GM19395 (cell line): Measurements from ENCODE around the gene GMCL2.
"Not testable (repeated sequence)": the region's sequence is repeated elsewhere in the genome, so short reads cannot be mapped to it uniquely, and the experiment has no call there.

Source experiments
- ATAC-seq: cut with Tn5 transposase; IDR thresholded peaks from one replicate; pipeline ENCODE4 v1.9.1; 2021; ENCODE audit warnings: mild to moderate bottlenecking, moderate library complexity; ENCODE audit not compliant: unreplicated experiment

Gene GMCL2

DNA sequence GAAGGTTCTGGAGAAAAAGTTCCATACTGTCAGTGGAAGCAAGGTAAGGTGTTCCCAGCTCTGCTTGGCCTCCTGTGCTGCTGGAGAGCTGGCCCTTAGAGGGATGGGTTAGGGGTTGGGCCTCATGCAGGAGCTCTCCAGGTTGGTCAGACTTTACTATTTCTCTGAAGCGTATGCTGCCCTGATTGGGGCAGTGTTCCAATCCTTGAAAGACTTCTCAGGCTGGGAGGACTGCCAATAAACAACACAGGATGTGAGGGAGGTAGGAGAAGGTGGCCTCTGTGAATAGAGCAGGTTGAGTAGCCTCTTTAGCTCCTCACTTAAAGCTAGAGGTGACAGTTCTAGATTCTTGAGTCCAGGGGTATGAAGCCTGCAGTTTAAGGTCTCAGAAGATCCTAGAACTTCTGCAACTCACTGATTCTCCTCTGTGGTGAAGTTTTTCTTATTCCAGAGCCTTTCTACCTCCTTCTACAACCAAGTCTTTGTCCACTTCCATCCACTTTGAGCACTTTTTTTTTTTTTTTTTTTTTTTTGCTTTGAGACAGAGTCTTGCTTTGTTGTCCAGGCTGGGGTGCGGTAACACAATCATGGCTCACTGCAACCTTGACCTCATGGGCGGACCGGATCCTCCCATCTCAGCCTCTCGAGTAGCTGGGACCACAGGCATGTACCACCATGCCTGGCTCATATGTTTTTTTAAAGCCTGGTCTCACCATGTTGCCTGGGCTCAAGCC, 20.2 kb upstream of the GMCL2 start:
- no peak for ATAC-seq

DNA sequence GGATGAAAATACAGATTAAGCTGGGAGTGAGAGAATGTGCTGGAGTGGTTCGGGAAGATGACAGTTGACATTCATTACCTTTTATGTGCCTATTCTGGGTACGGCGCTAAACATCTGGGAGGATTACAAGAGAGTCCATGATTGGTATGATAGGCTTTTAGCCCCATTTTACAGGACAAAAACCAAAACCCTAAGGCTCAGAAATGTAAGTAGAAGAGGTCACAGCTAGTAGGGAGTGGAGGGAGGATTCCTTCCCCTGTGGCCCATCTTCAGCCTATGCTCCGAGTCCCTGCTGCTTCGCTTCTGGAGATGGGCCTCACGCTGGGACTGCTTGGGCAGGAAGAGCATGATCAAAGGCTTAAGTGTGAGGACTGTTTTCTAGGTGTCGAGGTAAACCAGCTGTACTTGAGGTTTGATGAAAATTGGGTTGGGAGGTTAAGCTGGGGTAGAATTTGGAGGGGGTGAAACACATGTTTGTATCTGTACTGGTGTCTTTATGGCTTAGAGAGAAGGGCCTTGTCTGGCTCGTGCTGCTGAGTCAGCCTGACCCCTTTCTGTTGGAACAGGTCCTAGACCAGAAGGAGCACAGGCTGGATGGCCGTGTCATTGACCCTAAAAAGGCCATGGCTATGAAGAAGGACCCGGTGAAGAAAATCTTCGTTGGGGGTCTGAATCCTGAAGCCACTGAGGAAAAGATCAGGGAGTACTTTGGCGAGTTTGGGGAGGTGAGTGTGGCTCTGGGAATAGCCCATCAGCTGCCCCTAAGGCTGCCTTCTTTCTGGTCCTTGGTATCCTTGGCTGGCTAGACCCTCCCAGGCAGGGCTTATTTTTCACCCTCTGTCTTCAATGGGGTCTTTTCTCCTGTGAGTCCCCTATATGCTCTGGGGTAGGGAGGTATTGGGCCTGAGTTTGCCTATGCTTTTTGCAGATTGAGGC, 19.3 kb upstream of the GMCL2 start:
- no peak for ATAC-seq

DNA sequence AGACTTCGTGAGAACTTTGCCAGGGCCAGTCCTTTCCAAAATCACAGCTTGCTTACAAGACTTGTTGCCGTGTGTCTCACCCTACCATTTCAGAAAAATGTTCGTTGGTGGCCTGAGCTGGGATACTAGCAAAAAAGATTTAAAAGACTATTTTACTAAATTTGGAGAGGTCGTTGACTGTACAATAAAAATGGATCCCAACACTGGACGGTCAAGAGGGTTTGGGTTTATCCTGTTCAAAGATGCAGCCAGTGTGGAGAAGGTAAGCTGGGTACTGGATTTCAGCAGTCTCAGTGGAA, 18.5 kb upstream of the GMCL2 start:
- no peak for ATAC-seq

DNA sequence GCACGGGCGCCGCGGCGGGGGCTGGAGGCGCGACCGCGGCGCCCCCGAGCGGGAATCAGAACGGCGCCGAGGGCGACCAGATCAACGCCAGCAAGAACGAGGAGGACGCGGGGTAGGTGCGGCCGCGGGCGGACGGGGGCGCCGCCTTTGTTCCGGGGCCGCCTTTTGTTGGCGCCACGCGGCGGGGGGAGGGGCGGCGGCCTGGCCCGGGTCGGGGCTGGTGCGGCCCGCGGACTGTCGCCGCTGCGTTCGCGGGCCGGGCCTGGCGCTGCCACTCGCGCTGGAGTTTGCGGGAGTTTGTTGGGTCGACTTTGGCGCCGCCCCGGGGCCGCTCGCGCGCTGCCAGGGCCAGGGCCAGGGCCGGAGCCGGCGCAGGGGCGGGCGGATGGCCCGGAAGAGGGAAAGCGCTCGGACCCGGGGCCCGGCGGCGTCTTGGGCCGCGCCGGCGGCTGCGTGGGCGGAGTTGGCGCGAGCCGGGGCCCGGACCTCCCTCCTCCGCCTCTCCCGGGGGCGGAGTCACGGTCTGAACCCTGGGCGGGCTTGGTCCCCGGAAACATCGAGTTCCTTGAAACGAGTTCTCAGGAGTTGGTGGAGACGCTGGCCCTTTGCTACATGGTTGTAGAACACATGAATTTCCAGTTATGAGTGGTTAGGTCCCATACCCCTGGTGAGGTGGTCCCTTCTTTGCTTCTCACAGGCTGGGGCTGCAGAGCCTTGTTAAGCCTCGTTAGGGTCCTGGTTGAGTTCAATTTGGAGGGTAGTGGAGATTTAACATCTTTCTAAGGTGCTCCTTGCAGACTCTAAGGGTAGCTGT, 18.0 kb upstream of the GMCL2 start:
- ATAC-seq: peak; percentile 60

DNA sequence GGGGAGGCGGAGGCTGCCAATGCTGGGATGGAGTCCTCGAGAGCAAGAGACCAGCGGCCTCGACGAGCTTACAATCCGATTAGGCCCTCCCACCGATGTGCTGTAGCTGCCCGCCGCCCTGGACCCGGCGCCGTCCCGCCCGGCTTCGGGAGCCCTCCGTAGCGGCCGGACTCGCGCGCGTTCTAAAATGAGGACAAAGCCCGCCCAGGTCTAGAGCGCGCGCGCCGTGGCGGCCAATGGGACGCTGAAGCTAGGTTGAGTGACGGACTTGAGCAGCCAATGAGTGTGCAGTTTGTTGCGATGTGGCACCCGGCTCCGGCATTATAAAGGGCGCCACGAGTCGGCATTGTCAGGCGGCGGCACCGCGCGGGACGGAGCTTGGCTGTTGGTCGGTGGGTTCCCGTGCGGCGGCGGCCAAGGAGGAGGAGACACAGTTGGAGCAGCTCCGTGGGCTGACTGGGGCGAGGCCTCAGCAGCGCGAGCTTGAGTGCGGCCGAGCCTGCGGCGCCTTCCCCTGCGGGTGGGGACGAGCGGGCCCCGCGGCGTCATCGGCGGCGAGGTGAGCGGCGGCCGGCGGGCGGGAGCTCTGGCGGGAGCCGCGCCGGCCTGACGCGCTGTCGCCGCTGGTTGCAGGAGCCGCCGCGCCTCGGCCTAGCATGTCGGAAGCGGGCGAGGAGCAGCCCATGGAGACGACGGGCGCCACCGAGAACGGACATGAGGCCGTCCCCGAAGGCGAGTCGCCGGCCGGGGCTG, 17.2 kb upstream of the GMCL2 start, which contains the start of gene HNRNPAB:
Gene HNRNPAB (plus strand): TSS at position 352 of the 753 bp plus-strand sequence. CDS start 305 bp downstream, at position 657.
- peak; percentile 90 for ATAC-seq

DNA sequence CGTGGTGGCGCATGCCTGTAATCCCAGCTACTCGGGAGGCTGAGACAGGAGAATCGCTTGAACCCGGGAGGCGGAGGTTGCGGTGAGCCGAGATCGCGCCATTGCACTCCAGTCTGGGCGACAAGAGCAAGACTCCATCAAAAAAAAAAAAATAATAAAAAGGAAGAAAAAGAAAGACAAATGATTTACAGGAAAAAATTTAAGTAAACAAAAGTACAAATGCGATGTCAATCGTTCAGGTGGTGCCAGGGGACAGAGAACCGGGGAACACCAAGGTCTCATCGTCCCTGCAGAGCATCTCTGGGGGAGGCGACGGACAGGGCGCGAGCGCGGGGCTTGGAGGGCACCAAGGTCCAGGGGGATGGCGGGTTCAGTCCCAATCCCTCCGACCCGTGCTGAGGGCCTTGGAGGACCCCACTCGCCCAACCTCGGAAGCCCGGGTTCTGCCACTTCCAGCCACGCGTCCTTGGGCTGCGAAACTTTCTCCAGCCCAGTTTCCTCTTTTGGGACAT, 16.6 kb upstream of the GMCL2 start:
- peak; percentile 2 for ATAC-seq

DNA sequence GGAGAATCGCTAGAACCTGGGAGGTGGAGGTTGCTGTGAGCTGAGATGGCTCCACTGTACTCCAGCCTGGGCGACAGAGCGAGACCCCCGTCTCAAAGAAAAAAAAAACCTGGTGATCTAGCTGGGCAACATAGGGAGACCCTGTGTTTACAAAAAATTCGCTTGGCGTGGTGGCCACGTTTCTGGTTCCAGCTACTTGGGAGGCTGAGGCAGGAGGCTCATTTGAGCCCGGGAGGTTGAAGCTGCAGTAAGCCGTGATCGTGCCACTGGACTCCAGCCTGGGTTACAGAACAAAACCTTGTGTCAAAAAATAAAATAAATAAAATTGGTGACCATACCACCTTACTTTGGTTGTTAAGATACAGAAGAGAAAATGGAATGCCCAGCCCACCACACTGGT, 15.4 kb upstream of the GMCL2 start:
- no peak for ATAC-seq

DNA sequence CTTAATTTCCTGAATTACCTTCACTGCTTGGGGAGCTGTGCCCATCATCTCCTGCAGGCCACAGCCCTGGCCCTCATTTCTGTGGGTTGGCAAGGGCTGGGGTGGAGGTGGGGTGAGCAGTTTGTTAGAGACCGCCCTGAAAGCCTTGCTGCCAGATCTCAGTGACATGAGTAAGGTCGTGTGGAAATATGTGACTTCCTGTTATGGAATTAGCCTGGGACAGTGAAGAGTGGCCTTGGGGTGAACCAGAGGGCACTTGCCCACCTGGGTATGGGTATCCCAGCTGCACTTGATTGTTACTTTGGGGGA, 14.7 kb upstream of the GMCL2 start:
- no peak for ATAC-seq

DNA sequence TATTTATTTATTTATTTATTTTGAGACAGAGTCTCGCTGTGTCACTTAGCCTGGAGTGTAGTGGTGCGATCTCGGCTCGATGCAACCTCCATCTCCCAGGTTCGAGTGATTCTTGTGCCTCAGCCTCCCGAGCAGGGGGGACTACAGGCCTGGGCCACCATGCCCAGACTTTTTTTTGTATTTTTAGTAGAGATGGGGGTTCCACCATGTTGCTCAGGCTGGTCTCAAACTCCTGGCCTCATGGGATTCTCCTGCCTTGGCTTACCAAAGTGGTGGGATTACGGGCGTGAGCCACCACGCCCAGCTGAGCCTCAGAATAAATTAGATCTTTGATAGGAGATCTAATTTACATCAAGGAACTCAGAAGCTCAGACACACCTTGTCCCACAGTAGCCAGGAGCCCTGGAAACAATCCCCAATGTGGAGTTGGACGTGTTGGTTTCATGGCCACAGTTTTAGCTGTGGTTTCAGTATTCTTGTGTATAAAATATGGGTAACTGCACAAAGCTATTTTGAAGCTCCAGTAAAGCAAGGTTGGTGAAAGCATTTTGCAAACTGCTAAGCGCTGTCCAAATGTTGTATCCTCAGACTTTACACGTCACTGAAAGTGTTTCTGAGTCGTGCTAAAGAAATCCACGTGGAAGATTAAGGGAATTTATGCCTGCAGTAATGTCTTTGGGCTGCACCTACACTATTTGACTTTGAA, 14.2 kb upstream of the GMCL2 start:
- no peak for ATAC-seq

DNA sequence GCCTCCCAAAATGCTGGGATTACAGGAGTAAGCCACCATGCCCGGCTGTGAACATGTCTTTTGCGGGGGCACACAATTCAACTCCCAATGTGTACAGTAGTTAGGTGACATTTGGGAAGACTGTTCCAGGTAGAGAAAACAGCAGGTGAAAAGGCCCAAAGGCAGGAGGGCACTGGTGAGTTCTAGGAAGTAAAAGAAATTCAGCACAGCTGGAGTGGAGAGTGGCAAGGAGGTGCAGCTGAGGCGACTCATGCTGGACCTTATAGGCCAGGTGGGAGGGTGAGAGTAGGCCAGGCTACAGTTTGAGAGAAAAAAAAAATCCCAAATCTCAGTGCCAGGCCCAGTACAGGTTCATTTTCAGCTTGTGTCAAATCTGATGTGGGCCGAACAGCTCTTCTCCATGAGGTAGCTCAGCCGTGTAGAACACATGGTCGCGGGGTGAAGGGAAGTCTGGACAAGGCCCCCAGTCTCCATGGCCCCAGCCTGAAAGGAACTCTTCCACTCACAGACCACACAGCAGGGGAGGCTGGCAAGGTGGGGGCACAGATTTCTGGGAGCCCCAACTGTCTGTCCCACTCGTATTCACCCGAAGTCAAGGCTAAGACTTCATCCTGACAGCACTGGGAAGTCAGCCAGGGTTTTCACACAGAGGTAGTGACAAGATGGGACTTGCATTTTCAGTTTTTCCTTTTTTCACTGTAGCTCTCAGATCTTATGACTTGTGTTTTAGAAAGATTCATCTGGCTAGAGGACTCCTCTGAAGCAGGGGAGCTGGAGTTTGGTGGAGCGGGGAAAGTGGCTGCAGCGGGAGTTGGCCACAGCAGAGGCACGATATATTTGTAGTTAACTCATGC, 12.6 kb upstream of the GMCL2 start:
- no peak for ATAC-seq

DNA sequence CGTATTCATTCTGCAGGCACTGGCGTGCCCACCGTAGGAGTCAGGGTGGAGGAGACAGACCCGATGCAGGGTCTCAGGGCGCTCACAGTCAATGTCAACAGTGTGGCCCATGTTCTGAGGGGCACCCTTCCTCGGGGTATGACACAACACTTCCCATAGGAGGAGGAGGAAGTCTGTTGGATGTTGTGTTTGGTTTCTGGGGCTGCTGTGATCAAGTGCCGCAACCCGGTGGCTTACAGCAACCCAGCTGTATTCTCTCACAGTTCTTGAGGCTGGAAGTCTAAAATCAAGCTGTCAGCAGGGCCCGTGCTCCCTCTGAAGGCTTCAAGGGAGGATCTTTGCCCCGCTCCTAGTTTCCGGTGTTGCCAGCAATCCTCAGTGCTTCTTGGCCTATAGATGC, 11.5 kb upstream of the GMCL2 start:
- ATAC-seq: no peak

DNA sequence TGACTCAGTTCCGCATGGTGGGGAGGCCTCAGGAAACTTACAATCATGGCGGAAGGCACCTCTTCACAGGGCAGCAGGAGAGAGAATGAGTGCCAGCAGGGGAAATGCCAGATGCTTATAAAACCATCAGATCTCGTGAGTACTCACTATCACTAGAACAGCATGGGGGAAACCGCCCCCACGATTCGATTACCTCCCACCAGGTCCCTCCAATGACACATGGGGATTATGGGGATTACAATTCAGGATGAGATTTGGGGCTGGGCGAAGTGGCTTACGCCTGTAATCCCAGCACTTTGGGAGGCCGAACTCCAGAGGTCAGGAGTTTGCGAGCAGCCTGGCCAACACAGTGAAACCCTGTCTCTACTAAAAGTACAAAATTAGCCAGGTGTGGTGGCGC, 11.0 kb upstream of the GMCL2 start:
- not testable (repeated sequence) for ATAC-seq

DNA sequence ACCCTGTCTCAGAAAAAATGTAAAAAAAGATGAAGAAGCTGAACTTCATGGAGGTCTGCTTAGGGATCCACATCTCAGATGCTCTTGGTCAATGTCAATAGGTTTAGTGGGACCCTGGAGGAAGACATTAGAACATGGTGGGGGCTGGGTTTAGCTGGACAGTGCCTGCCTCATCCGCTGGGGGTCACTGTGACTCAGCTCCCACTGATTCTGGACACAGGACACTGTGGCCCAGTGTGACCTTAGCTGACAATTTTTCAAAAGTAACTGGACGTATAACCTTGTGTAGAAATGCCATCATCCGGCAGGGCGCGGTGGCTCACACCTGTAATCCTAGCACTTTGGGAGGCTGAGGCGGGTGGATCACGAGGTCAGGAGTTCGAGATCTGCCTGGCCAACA, 9.8 kb upstream of the GMCL2 start:
- ATAC-seq: no peak

DNA sequence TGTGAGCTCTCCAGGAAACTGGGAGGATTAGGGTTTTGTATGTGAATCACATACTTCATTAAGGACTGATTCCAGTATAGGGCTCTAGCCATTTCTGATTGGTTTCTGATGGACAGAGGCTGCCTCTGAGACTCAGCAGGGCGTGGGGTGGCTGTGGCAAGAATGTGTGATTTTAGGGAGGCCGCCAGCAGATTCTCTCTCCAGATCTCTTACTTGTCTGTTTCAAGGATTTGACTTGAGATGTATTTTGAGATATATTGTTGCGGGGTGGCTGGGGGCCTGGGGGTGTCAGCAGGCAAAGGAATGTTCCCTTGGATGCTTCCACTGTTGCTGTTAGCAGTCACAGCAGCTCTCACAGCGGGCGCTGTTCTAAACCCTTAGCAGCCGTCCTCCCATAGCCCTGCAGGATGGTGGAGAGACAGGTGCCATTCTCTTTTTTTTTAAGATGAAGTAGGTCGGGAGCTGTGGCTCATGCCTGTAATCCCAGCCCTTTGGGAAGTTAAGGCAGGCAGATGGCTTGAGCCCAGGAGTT, 9.2 kb upstream of the GMCL2 start:
- ATAC-seq: no peak

DNA sequence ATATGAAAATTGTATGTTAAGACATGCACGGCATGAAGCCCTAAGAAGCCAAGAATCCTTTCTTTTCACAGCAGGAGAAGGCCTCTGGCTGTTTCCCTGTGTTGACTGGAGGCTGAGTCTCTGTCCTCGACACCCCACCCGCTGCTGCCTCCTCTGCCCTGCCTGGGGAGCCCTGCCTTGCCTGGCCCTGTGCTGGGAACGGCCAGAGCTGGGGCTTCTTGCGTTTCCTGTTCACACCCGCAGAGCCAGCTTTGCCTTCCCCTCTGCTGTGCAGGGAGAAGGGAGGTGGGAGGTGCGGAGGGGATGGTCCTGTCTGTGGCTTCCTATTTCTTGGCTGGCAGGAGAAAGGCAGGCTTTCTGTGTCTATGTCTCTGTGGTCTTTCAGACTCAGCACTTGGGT, 6.9 kb upstream of the GMCL2 start:
- ATAC-seq: no peak

DNA sequence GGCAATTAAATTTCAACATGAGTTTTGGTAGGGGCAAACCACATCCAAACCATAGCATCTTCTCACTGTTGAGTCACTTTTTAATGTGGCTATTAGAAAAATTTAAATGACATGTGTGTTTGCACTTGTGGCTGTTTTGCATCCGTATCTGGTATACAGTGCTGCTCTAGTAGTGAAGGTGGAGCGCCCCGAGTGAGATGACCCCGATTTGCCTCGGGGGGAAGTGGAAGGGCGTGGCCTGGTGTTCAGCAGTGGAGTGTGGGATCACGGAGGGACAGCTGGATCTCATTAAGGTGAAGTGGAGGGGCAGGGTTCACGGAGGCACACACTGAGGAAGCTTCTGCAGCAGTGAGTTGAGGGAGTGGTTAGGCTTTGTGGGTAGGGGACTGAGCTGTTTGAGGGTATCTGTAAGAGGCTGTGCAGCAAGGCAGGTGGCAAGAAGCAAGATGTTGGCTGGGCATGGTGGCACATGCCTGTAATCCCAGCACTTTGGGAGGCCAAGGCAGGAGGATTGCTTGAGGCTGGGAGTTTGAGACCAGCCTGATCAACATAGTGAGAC, 6.2 kb upstream of the GMCL2 start:
- no peak for ATAC-seq

DNA sequence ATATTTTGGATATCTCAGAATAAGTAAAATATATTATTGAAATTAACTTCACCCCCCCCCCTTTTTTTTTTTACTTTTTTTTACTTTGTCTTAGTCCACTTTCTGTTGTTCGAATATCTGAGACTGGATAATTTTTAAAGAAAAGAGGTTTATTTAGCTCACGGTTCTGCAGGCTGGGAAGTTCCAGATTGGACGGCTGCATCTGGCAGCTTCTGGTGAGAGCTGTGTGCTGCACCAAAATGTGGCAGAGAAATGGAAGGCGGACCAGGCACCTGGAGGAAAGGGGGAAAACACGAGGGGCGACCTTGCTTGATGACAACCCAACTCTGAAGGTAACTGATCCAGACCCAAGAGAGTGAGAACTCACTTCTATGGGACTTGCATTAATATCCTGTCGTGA, 5.6 kb upstream of the GMCL2 start:
- no peak for ATAC-seq

DNA sequence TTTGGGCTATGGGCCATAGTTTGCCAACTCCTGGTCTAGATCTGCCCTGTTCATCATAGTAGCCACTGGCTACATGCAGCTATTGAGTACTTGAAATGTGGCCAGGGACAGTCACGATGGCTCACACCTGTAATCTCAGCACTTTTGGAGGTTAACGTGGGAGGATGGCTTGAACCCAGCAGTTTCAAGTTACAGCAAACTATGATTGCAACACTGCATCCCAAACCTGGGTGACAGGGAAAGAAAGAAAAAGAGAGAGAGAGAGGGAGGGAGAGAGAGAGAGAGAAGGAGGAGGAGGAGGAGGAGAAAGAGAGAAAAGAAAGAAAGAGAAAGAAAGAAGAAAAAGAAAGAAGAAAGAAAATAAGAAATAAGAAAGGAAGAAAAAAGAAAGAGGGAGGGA, 5.1 kb upstream of the GMCL2 start:
- no peak for ATAC-seq

DNA sequence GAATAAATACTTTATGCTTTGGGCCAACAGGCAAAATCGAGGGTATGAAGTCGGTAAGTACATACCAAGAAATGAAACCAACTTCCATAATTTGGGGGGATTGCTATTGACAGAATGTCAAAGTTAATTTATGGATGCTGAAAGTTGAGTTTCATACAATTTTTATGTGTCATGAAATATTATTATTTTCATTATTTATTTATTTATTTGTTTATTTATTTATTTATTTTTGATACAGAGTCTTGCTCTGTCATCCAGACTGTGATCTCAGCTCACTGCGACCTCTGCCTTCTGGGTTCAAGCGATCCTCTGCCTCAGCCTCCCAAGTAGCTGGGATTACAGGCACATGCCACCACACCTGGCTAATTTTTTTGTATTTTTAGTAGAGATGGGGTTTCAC, 4.5 kb upstream of the GMCL2 start:
- no peak for ATAC-seq
